CD14-positive monocyte (primary cell): ENCODE results near the gene MIGA2. TPM values are rescaled to one million over a fixed set of nuclear protein-coding genes. Genes with fewer than 3 reads are reported as not detected.

Experiments used
- DNase-seq, 3 donors: peaks; one replicate each; pipeline ENCODE4 v3.0.0-alpha.2; 2011 to 2022
- H2AFZ ChIP-seq: 2 replicates; pipeline ENCODE4 v1.6.0; 2012; ENCODE audit warnings: mild to moderate bottlenecking, low read depth, low read length, inconsistent platforms; ENCODE audit not compliant: insufficient read depth, poor library complexity, severe bottlenecking
- H3K27ac ChIP-seq, 2 donors: 1 replicate in 1 of 2; 2 replicates in 1 of 2; pipeline ENCODE4 v1.5.1; 2012 to 2013; ENCODE audit warnings: low read length in 2 of 2, control low read depth in 1 of 2, inconsistent platforms in 1 of 2, low read depth in 1 of 2, mild to moderate bottlenecking in 1 of 2
- H3K27me3 ChIP-seq, 2 donors: one replicate each; pipeline versions ENCODE4 v1.6.0 to v1.6.1; 2011 to 2013; ENCODE audit warnings: low read length in 2 of 2; ENCODE audit not compliant: control insufficient read depth in 2 of 2, insufficient read depth in 2 of 2
- H3K36me3 ChIP-seq, 2 donors: replicated peaks in 1 of 2; 1 replicate in 1 of 2; 2 replicates in 1 of 2; pipeline versions ENCODE4 v1.5.1 to v1.6.1; 2012 to 2013; ENCODE audit warnings: low read length in 2 of 2, control low read depth in 1 of 2, inconsistent platforms in 1 of 2, mild to moderate bottlenecking in 1 of 2; ENCODE audit not compliant: insufficient read depth in 2 of 2, control insufficient read depth in 1 of 2
- H3K4me1 ChIP-seq, 2 donors: 1 replicate in 1 of 2; 2 replicates in 1 of 2; pipeline versions ENCODE4 v1.5.1 to v1.6.1; 2012 to 2013; ENCODE audit warnings: low read length in 2 of 2, control low read depth in 1 of 2, inconsistent platforms in 1 of 2, mild to moderate bottlenecking in 1 of 2, moderate library complexity in 1 of 2; ENCODE audit not compliant: insufficient read depth in 2 of 2, control insufficient read depth in 1 of 2
- H3K4me2 ChIP-seq: replicated peaks from 2 replicates; pipeline ENCODE3; 2012; ENCODE audit warnings: low read length, moderate library complexity, mild to moderate bottlenecking; ENCODE audit not compliant: poor library complexity, severe bottlenecking; ENCODE audit errors: extremely low read depth
- H3K4me3 ChIP-seq, 3 experiments: fragments of 200-600 bp in 1 of 3; sonication (generic) in 1 of 3; replicated peaks in 1 of 3; 1 replicate in 2 of 3; 2 replicates in 1 of 3; pipeline ENCODE4 v1.5.1; 2011 to 2013; ENCODE audit warnings: low read length in 3 of 3, mild to moderate bottlenecking in 3 of 3, control low read depth in 2 of 3, low read depth in 2 of 3, inconsistent platforms in 1 of 3, moderate library complexity in 1 of 3
- H3K79me2 ChIP-seq: 2 replicates; pipeline ENCODE4 v1.6.0; 2012; ENCODE audit warnings: mild to moderate bottlenecking, control low read depth, inconsistent platforms, low read length, moderate library complexity; ENCODE audit not compliant: insufficient read depth
- H3K9ac ChIP-seq: 2 replicates; pipeline ENCODE4 v1.6.0; 2017; ENCODE audit warnings: low read length, mild to moderate bottlenecking; ENCODE audit not compliant: insufficient read depth, poor library complexity, severe bottlenecking
- H3K9me3 ChIP-seq, 2 donors: replicated peaks in 1 of 2; 1 replicate in 1 of 2; 2 replicates in 1 of 2; pipeline versions ENCODE4 v1.5.1 to v1.6.1; 2012 to 2013; ENCODE audit warnings: low read length in 2 of 2, control low read depth in 1 of 2; ENCODE audit not compliant: control insufficient read depth in 1 of 2, insufficient read depth in 1 of 2
- H4K20me1 ChIP-seq: 2 replicates; pipeline ENCODE4 v1.6.0; 2012; ENCODE audit warnings: mild to moderate bottlenecking, low read length, control low read depth, moderate library complexity; ENCODE audit not compliant: insufficient read depth
- H3K27ac Mint-ChIP-seq, 7 donors: one replicate each; pipeline ENCODE4 v1.8.0; 2020; ENCODE audit warnings: mild to moderate bottlenecking in 7 of 7, mixed read lengths in 7 of 7, moderate library complexity in 6 of 7, inconsistent platforms in 2 of 7
- H3K27me3 Mint-ChIP-seq, 3 donors: one replicate each; pipeline ENCODE4 v1.8.0; 2021 to 2022; ENCODE audit warnings: low read depth in 3 of 3, mild to moderate bottlenecking in 3 of 3, mixed read lengths in 3 of 3, moderate library complexity in 3 of 3, inconsistent platforms in 1 of 3
- H3K36me3 Mint-ChIP-seq, 2 donors: one replicate each; pipeline ENCODE4 v1.8.0; 2020; ENCODE audit warnings: mixed read lengths in 2 of 2, inconsistent platforms in 1 of 2, mild to moderate bottlenecking in 1 of 2
- H3K4me1 Mint-ChIP-seq: one replicate; pipeline ENCODE4 v1.8.0; 2020; ENCODE audit warnings: mild to moderate bottlenecking, mixed read lengths
- H3K4me3 Mint-ChIP-seq, 2 donors: one replicate each; pipeline ENCODE4 v1.8.0; 2020; ENCODE audit warnings: mild to moderate bottlenecking in 2 of 2, mixed read lengths in 2 of 2, moderate library complexity in 1 of 2
- H3K9me3 Mint-ChIP-seq, 7 donors: one replicate each; pipeline ENCODE4 v1.8.0; 2020 to 2022; ENCODE audit warnings: mixed read lengths in 7 of 7, mild to moderate bottlenecking in 6 of 7, moderate library complexity in 6 of 7, inconsistent platforms in 2 of 7
- CTCF ChIP-seq: fragments of 200-600 bp; IDR thresholded peaks from one replicate; pipeline ENCODE4 v1.8.0; 2022; ENCODE audit warnings: antibody characterized with exemption, mild to moderate bottlenecking
- WGBS: methylation state at CpG from one replicate; pipeline ENCODE4 v1.1.5; 2013; ENCODE audit warnings: missing lambda C conversion rate; ENCODE audit not compliant: insufficient coverage; 5-methylcytosine and 5-hydroxymethylcytosine counted together
- intact Hi-C, 2 donors: fragments of 100-400 bp; cut with micrococcal nuclease; formaldehyde crosslinking; loops; one replicate each; pipeline versions ENCODE4 v1.15.0 to v1.15.1; 2023
- polyA plus RNA-seq, 3 donors: library from polyadenylated mRNA; depleted of rRNA in 1 of 3; unstranded in 2 of 3; stranded (reverse) in 1 of 3; fragments of 300-500 nt in 2 of 3; fragments of >200 nt in 1 of 3; fragmentation: Illumina TruSeq in 2 of 3; gene quantifications; 1 replicate in 2 of 3; 2 replicates in 1 of 3; pipeline ENCODE4 v1.2.3, GENCODE V29; 2012 to 2021

Gene MIGA2
- polyA plus RNA-seq, 3 donors = 1.9 to 45.4 (median 5.9) TPM

DNA sequence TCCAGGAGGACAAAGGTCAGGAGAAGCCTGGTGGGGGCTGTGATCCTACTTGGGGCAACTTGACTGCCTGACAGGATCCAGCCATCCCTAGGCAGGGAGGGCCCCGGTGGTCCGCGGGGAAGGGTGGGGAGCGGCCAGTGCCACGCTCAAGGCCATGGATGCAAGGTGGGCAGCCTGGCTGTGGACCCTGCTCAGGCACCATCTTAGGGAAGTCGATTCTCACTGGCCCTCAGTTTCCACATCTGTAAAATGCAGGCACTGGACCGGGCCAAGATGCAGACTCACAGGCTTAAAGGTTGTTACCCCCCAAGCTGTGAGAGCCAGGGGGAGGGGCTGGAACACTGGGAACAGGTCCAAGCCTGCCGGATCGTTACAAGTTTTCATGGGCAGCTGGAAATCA is 35.7 kb downstream of the MIGA2 start:
- Mint-ChIP-seq H3K9me3 (no peaks in the 10 kb centered on the region), H3K27me3 (peaks cover 0 to 2% (median 0%) of the 10 kb centered on the region in 3 donors), H3K4me1 (peaks cover 21% of the 10 kb centered on the region), H3K36me3 (peaks cover 11 to 34% of the 10 kb centered on the region in 2 donors), H3K27ac (no peak overlapping the region), H3K4me3 (no peak overlapping the region)
- Histone ChIP-seq H3K27me3 (no peaks in the 10 kb centered on the region), H3K27ac (no peak overlapping the region), H3K79me2 (no peaks in the 10 kb centered on the region), H3K4me2 (no peak overlapping the region), H3K9ac (no peak overlapping the region), H3K36me3 (peaks cover 19 to 24% of the 10 kb centered on the region in 2 donors), H3K4me1 (peaks cover 18 to 20% of the 10 kb centered on the region in 2 donors), H3K9me3 (no peaks in the 10 kb centered on the region), H3K4me3 (no peak overlapping the region), H2AFZ (no peak overlapping the region), H4K20me1 (no peaks in the 10 kb centered on the region)
- 84% methylated on average over 6 of the region's 9 CpGs for WGBS
- TF ChIP-seq CTCF = no peak
- intact Hi-C loops = no loop called here
- DNase-seq = no peak

- intact Hi-C loops = no loop called here
- Mint-ChIP-seq H3K9me3 (no peaks in the 10 kb centered on the region), H3K27ac (no peak overlapping the region), H3K4me1 (peaks cover 16% of the 10 kb centered on the region), H3K36me3 (peaks cover 2 to 22% of the 10 kb centered on the region in 2 donors), H3K27me3 (peaks cover 0 to 4% (median 0%) of the 10 kb centered on the region in 3 donors), H3K4me3 (no peak overlapping the region)
- no peak overlapping the region for H3K27ac ChIP-seq
- no peaks in the 10 kb centered on the region for H3K9me3 ChIP-seq
- peaks cover 16 to 17% of the 10 kb centered on the region in 2 donors for H3K4me1 ChIP-seq
- 94% methylated on average over 3 of the region's 8 CpGs for WGBS
- H3K4me3 ChIP-seq = no peak overlapping the region
- H3K27me3 ChIP-seq = no peaks in the 10 kb centered on the region
- no peak for TF ChIP-seq CTCF
- peaks cover 7 to 12% of the 10 kb centered on the region in 2 donors for H3K36me3 ChIP-seq
- H3K79me2 ChIP-seq = no peaks in the 10 kb centered on the region
- H3K4me2 ChIP-seq = no peak overlapping the region
- DNase-seq = no peak
- no peaks in the 10 kb centered on the region for H4K20me1 ChIP-seq
- H3K9ac ChIP-seq = no peak overlapping the region
- no peak overlapping the region for H2AFZ ChIP-seq
These were observed 37.0 kb downstream of the MIGA2 start for GRCh38 chr9:129073404-129073803.
